ENCODE results near the gene NCOA3. TPM values are rescaled to one million over a fixed set of nuclear protein-coding genes. Genes with fewer than 3 reads are reported as not detected.

The NCOA3 gene
- total and polyA plus RNA-seq, 10 of the 15 experiments (the other 5 are each of a cell fraction or from before 2014, with no cell fraction given): 16.9 to 96.2 (median 73.6) TPM

- no peak for TF ChIP-seq MYC (IDR thresholded peaks at IDR 0.05; ENCODE audit: insufficient read depth, insufficient read length, insufficient replicate concordance, low read length, severe bottlenecking)
- TF ChIP-seq MEF2A (IDR thresholded peaks at IDR 0.05; ENCODE audit: insufficient read depth, low read depth, low read length): peak; percentile 93
- TF ChIP-seq CTCF (IDR thresholded peaks at IDR 0.05 in 2 of 3, conservative IDR thresholded peaks at IDR 0.05 in 1 of 3; ENCODE audit: control insufficient read depth in 2 of 3, extremely low read depth in 1 of 3, insufficient read depth in 1 of 3, low read depth in 3 of 3, low read length in 3 of 3): no peak
- peak; percentile 21; the same call in 1 of the 2 replicates for TF ChIP-seq CBX5 (IDR thresholded peaks at IDR 0.05; ENCODE audit: low read depth)
- peak; percentile 60; the same call in 1 of the 2 replicates for TF ChIP-seq CREB1 (IDR thresholded peaks at IDR 0.05; ENCODE audit: low read depth)
- TF ChIP-seq POLR2AphosphoS5 (IDR thresholded peaks at IDR 0.05; ENCODE audit: low read length): no peak
- TF ChIP-seq ZNF687 (IDR thresholded peaks at IDR 0.05): peak; percentile 69
- peak; percentile 89 for TF ChIP-seq IRF4 (IDR thresholded peaks at IDR 0.05; ENCODE audit: low read depth, low read length)
- TF ChIP-seq CHD2 (IDR thresholded peaks at IDR 0.05; ENCODE audit: borderline replicate concordance, low read depth, low read length): no peak
- TF ChIP-seq FOXM1 (IDR thresholded peaks at IDR 0.05; ENCODE audit: low read depth, low read length): peak; percentile 96
- TF ChIP-seq DPF2 (IDR thresholded peaks at IDR 0.05): peak; percentile 90
- peak; percentile 96 for TF ChIP-seq ATF7 (IDR thresholded peaks at IDR 0.05; ENCODE audit: low read depth)
- TF ChIP-seq MAX (IDR thresholded peaks at IDR 0.05; ENCODE audit: low read depth, low read length): no peak
- no peak for TF ChIP-seq E4F1 (IDR thresholded peaks at IDR 0.05; ENCODE audit: borderline replicate concordance, partially characterized antibody)
- no peak for TF ChIP-seq SMARCA5 (IDR thresholded peaks at IDR 0.05)
- peak; percentile 92 for TF ChIP-seq MTA2 (IDR thresholded peaks at IDR 0.05; ENCODE audit: low read depth)
- TF ChIP-seq PRDM15 (CRISPR knock-in tag; IDR thresholded peaks at IDR 0.05): no peak
Measured at GRCh38 chr20:47487175-47487917, 14.3 kb upstream of the NCOA3 start (continued).

Measured in GM12878 (cell line).